GM12878 (cell line): ENCODE data around the gene CD83. TPM values are rescaled to one million over a fixed set of nuclear protein-coding genes. Genes with fewer than 3 reads are reported as not detected.

ENCODE experiments used
- ATAC-seq: fragments of 200-7000 bp; cut with Tn5 transposase; 3 replicates; pipeline ENCODE4 v1.9.1; 2020; ENCODE audit warnings: mild to moderate bottlenecking, moderate library complexity
- BruUV-seq: library from RNA; stranded (reverse); fragments of 400-500 nt; replicated peaks from 2 replicates; lab custom pipeline; 2021; lab: Mats Ljungman, UMichigan
- CTCF ChIA-PET: fragments of 300-600 bp; sonication (Branson Sonifier 250); formaldehyde crosslinking; extraction: SDS; loops from one replicate; lab custom pipeline; 2021; ENCODE audit warnings: inconsistent platforms; lab: Yijun Ruan, JAX
- POLR2A ChIA-PET: fragments of 350-600 bp; formaldehyde crosslinking; extraction: SDS; loops from one replicate; lab custom pipeline; 2021; ENCODE audit warnings: inconsistent platforms; lab: Charles Lee
- RAD21 ChIA-PET: fragments of 300-600 bp; sonication (Branson Sonifier 250); formaldehyde crosslinking; loops from one replicate; lab custom pipeline; 2023; ENCODE audit warnings: antibody characterized with exemption; ENCODE audit not compliant: unreplicated experiment; lab: Charles Lee
- SMC1A ChIA-PET: fragments of 300-600 bp; sonication (Branson Sonifier 250); formaldehyde crosslinking; loops from one replicate; lab custom pipeline; 2023; ENCODE audit not compliant: unreplicated experiment, uncharacterized antibody; lab: Charles Lee
- DNase-seq: peaks from one replicate; pipeline ENCODE4 v3.0.0-alpha.2; 2011; ENCODE audit warnings: low read depth, low spot score
- FAIRE-seq: peaks from 3 replicates; lab custom pipeline; 2011; peaks lifted over from hg19 to GRCh38; lab: Jason Lieb, UNC
- H2AFZ ChIP-seq: 2 replicates; pipeline ENCODE4 v1.6.0; 2011; ENCODE audit warnings: low read depth, low read length, control low read depth; ENCODE audit not compliant: control insufficient read depth
- H3K27ac ChIP-seq: 2 replicates; pipeline ENCODE4 v1.5.1; 2011; ENCODE audit warnings: control low read depth; ENCODE audit not compliant: control insufficient read depth, insufficient read depth
- H3K27me3 ChIP-seq, 2 experiments: replicated peaks in 1 of 2; 2 replicates each; pipeline versions ENCODE4 v1.6.0 to v1.6.1; 2011; ENCODE audit warnings: low read length in 1 of 2; ENCODE audit not compliant: control insufficient read depth in 2 of 2, insufficient read depth in 2 of 2
- H3K36me3 ChIP-seq, 2 experiments: 2 replicates each; pipeline ENCODE4 v1.5.1; 2011; ENCODE audit warnings: low read length in 1 of 2; ENCODE audit not compliant: control insufficient read depth in 2 of 2, insufficient read depth in 2 of 2
- H3K4me1 ChIP-seq: 2 replicates; pipeline ENCODE4 v1.6.1; 2011; ENCODE audit warnings: mild to moderate bottlenecking, low read length, moderate library complexity, mixed read lengths; ENCODE audit not compliant: control insufficient read depth, insufficient read depth
- H3K4me2 ChIP-seq: 2 replicates; pipeline ENCODE4 v1.6.0; 2011; ENCODE audit warnings: control low read depth; ENCODE audit not compliant: control insufficient read depth, insufficient read depth
- H3K4me3 ChIP-seq: fragments of 200-600 bp; sonication (generic); 2 replicates; pipeline ENCODE4 v1.5.1; 2016
- H3K79me2 ChIP-seq: 2 replicates; pipeline ENCODE4 v1.6.0; 2011; ENCODE audit warnings: low read length; ENCODE audit not compliant: control insufficient read depth, insufficient read depth
- H3K9ac ChIP-seq: 2 replicates; pipeline ENCODE4 v1.8.0; 2011; ENCODE audit warnings: low read length, control low read depth, mixed read lengths; ENCODE audit not compliant: control insufficient read depth, insufficient read depth
- H3K9me3 ChIP-seq: replicated peaks from 3 replicates; pipeline ENCODE4 v1.5.1; 2011; ENCODE audit warnings: mild to moderate bottlenecking, low read length; ENCODE audit not compliant: control insufficient read depth, insufficient read depth
- H4K20me1 ChIP-seq: 2 replicates; pipeline ENCODE4 v1.6.0; 2011; ENCODE audit not compliant: control insufficient read depth, insufficient read depth
- BACH1 ChIP-seq: fragments of 450-650 bp; IDR thresholded peaks from 2 replicates; pipeline ENCODE4 v1.6.1; 2017; ENCODE audit warnings: mild to moderate bottlenecking, borderline replicate concordance
- CEBPZ ChIP-seq: fragments of 150-350 bp; IDR thresholded peaks from 2 replicates; pipeline ENCODE4 v1.6.1; 2016; ENCODE audit warnings: low read depth, low read length
- CREB1 ChIP-seq: IDR thresholded peaks from 2 replicates; pipeline ENCODE4 v1.6.1; 2012; ENCODE audit warnings: low read depth, mild to moderate bottlenecking, inconsistent platforms
- IKZF1 ChIP-seq: fragments of 450-650 bp; conservative IDR thresholded peaks from 2 replicates; pipeline ENCODE4 v1.6.1; 2017; ENCODE audit warnings: antibody characterized with exemption, mild to moderate bottlenecking
- RAD51 ChIP-seq: fragments of 450-650 bp; IDR thresholded peaks from 2 replicates; pipeline ENCODE4 v1.6.1; 2016; ENCODE audit warnings: moderate library complexity, mild to moderate bottlenecking, inconsistent platforms
- ZBTB4 ChIP-seq: fragments of 450-650 bp; formaldehyde crosslinking; IDR thresholded peaks from 2 replicates; pipeline ENCODE4 v1.4.0; 2022; ENCODE audit warnings: mild to moderate bottlenecking, moderate library complexity
- WGBS: methylation state at CpG from one replicate; pipeline ENCODE4 v1.1.6; 2016; ENCODE audit warnings: low lambda C conversion rate; ENCODE audit not compliant: insufficient replicate concordance, insufficient coverage; ENCODE audit errors: missing lambda C conversion rate; 5-methylcytosine and 5-hydroxymethylcytosine counted together
- in situ Hi-C: fragments of 300-500 bp; cut with MboI; formaldehyde crosslinking; loops from 9 replicates; pipeline ENCODE4 v1.14.3; 2018; ENCODE audit warnings: mixed read lengths
- intact Hi-C: fragments of 100-400 bp; cut with micrococcal nuclease; formaldehyde crosslinking; loops from one replicate; pipeline ENCODE4 v1.14.2; 2022; ENCODE audit not compliant: unreplicated experiment
- polyA plus RNA-seq, 11 experiments: library from polyadenylated mRNA; depleted of rRNA in 4 of 11; unstranded in 6 of 11; stranded (reverse) in 5 of 11; fragments of >200 nt; fragmentation: Nextera tagmentation in 4 of 11; fragmentation: Illumina TruSeq in 1 of 11; extraction: Ambion mirVana in 4 of 11; extraction: Trizol in 1 of 11; gene quantifications; 1 replicate in 1 of 11; 2 replicates in 10 of 11; pipeline versions ENCODE4 v1.2.1 to v1.2.3, GENCODE V29; 2011 to 2016; ENCODE audit warnings: inconsistent platforms in 2 of 11, missing spikeins in 2 of 11, low read depth in 1 of 11
- total RNA-seq, 4 experiments: library from RNA; depleted of rRNA in 3 of 4; stranded (reverse); fragments of >200 nt in 3 of 4; fragmentation: Illumina TruSeq in 1 of 4; extraction: Trizol in 1 of 4; gene quantifications; 2 replicates each; pipeline versions ENCODE4 v1.2.1 to v1.2.3, GENCODE V29; 2013 to 2021
- TF ChIP-seq, protein P1 (sequence below): IDR thresholded peaks from 2 replicates; pipeline ENCODE4 v1.6.1; 2011; ENCODE audit warnings: borderline replicate concordance, low read depth, mild to moderate bottlenecking, moderate library complexity, mixed read lengths, low read length; ENCODE audit not compliant: insufficient read depth; ENCODE audit errors: extremely low read length
- TF ChIP-seq, protein P2 (sequence below): fragments of 450-650 bp; IDR thresholded peaks from 2 replicates; pipeline ENCODE4 v1.6.1; 2017; ENCODE audit warnings: mild to moderate bottlenecking

CD83 gene
- total and polyA plus RNA-seq, 10 of the 15 experiments (the other 5 are each of a cell fraction or from before 2014, with no cell fraction given): 76.1 to 174 (median 129) TPM

- TF ChIP-seq, protein P1, sequence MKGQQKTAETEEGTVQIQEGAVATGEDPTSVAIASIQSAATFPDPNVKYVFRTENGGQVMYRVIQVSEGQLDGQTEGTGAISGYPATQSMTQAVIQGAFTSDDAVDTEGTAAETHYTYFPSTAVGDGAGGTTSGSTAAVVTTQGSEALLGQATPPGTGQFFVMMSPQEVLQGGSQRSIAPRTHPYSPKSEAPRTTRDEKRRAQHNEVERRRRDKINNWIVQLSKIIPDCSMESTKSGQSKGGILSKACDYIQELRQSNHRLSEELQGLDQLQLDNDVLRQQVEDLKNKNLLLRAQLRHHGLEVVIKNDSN: no peak
- TF ChIP-seq, all 136 proteins: peak for 54
These were observed 4.4 kb downstream of the CD83 start (continued) for GRCh38 chr6:14121936-14122344.

DNA sequence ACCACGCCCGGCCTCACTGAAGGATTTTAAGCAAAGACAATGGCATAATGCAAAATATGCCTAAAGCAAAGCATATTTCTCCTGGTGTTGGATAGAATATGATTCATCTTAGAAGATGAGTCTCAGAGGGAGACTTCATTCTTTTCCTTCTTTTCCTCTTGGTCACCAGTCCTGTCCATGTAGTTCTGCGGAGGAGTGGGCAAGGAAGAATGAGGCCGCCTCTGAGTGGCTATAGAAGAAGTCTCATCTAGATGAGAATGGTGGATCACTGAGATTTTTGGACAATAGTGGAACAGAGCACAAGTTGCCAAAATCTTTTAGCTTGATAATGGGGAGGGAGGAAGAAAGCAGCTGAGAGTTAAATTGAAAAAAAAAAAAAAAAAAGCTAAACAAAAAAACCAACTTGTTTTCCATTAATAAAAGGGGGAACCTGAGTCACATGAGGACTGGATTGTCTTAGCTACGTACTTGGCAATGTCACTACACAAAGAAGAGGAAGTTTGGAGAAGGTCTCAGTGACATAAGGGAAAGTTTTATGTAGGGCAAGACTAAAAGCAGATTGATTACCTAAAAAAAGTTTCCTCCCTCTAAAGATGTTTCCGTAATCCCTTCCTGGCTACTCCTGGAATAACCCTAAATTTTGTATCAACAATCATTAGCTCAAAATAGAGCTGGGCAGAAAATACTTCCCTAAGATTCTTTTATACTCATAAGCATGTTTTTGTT is 6.0 kb downstream of the CD83 start:
- BruUV-seq: no TSS peak
- SMC1A ChIA-PET: interaction anchor here (0.8 to 14.9 kb wide), 12 partner anchors 11 to 309 kb away, joined by 3 to 187 read pairs (median 6); partner anchors contain the start of gene MCUR1
- peak overlapping the region; percentile 48; the same call in 1 of the 2 replicates for H3K4me3 ChIP-seq
- 93% methylated on average over 6 of the region's 6 CpGs for WGBS
- ATAC-seq: no peak
- CTCF ChIA-PET: interaction anchor here (0.7 to 14.6 kb wide), 6 partner anchors 14 to 77 kb away, joined by 3 to 204 read pairs (median 14); no protein-coding TSS in a partner anchor
- POLR2A ChIA-PET: interaction anchor here (0.6 to 3.0 kb wide), 7 partner anchors 13 to 688 kb away, joined by 3 to 13 read pairs (median 4); no protein-coding TSS in a partner anchor
- H3K79me2 ChIP-seq: peaks cover 92% of the 10 kb centered on the region
- intact Hi-C loops: loop anchor here (2.0 to 10.0 kb wide), 3 partner anchors 15 to 1131 kb away; no protein-coding TSS in a partner anchor
- peaks cover 24% of the 10 kb centered on the region for H3K4me1 ChIP-seq
- no peak overlapping the region for H3K27ac ChIP-seq
- H3K27me3 ChIP-seq: no peaks in the 10 kb centered on the region
- no peaks in the 10 kb centered on the region for H3K9me3 ChIP-seq
- in situ Hi-C loops: loop anchor here (25.0 kb wide), 1 partner anchor 1761 kb away; no protein-coding TSS in a partner anchor
- no peak for DNase-seq
- RAD21 ChIA-PET: interaction anchor here (0.6 to 11.6 kb wide), 10 partner anchors 15 to 1751 kb away, joined by 3 to 111 read pairs (median 4); partner anchors contain the start of gene MCUR1
- H2AFZ ChIP-seq: no peak overlapping the region
- no peak overlapping the region for H3K9ac ChIP-seq
- peaks cover 1 to 18% of the 10 kb centered on the region in 2 experiments for H3K36me3 ChIP-seq
- peak overlapping the region; percentile 41 for H3K4me2 ChIP-seq
- peaks cover 4% of the 10 kb centered on the region; the same call in 1 of the 2 replicates for H4K20me1 ChIP-seq
- no peak for FAIRE-seq
- peak; percentile 55 for TF ChIP-seq RAD51
- TF ChIP-seq, protein P2, sequence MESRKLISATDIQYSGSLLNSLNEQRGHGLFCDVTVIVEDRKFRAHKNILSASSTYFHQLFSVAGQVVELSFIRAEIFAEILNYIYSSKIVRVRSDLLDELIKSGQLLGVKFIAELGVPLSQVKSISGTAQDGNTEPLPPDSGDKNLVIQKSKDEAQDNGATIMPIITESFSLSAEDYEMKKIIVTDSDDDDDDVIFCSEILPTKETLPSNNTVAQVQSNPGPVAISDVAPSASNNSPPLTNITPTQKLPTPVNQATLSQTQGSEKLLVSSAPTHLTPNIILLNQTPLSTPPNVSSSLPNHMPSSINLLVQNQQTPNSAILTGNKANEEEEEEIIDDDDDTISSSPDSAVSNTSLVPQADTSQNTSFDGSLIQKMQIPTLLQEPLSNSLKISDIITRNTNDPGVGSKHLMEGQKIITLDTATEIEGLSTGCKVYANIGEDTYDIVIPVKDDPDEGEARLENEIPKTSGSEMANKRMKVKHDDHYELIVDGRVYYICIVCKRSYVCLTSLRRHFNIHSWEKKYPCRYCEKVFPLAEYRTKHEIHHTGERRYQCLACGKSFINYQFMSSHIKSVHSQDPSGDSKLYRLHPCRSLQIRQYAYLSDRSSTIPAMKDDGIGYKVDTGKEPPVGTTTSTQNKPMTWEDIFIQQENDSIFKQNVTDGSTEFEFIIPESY: no peak
- 0 out of 2 replicates have a peak, but pooled peaks have one; percentile 26 for TF ChIP-seq IKZF1
- TF ChIP-seq BACH1: no peak
- no peak for TF ChIP-seq ZBTB4 (CRISPR knock-in tag)
- no peak for TF ChIP-seq CEBPZ
- no peak for TF ChIP-seq CREB1
